Measurements from ENCODE around the gene SERF1A.
"Not testable (repeated sequence)": the region's sequence is repeated elsewhere in the genome, so short reads cannot be mapped to it uniquely, and the experiment has no call there.

DNA sequence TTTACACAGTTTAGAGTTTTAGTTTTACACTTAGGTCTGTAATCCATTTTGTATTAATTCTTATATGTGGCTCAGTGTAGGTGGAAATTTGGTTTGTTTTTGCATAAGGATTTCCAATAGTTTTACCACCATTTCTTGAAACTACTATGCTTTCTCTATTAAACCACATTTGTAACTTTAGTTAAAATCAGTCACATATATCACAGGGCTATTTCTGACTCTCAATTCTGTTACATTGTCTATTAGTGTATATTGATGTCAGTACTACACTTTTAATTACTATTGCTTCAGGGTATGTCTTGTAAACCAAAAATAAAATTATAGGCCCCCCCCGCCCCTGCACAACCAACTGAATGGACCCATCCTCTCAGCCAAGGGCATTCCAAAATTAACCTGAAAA lies 32.1 kb downstream of the SERF1A start:
- TF ChIP-seq, protein P1, sequence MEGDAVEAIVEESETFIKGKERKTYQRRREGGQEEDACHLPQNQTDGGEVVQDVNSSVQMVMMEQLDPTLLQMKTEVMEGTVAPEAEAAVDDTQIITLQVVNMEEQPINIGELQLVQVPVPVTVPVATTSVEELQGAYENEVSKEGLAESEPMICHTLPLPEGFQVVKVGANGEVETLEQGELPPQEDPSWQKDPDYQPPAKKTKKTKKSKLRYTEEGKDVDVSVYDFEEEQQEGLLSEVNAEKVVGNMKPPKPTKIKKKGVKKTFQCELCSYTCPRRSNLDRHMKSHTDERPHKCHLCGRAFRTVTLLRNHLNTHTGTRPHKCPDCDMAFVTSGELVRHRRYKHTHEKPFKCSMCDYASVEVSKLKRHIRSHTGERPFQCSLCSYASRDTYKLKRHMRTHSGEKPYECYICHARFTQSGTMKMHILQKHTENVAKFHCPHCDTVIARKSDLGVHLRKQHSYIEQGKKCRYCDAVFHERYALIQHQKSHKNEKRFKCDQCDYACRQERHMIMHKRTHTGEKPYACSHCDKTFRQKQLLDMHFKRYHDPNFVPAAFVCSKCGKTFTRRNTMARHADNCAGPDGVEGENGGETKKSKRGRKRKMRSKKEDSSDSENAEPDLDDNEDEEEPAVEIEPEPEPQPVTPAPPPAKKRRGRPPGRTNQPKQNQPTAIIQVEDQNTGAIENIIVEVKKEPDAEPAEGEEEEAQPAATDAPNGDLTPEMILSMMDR (conservative IDR thresholded peaks at IDR 0.05 in 1 of 2, IDR thresholded peaks at IDR 0.05 in 1 of 2; ENCODE audit: extremely low read depth in 1 of 2, insufficient read depth in 1 of 2, low read depth in 1 of 2, low read length in 2 of 2): not testable (repeated sequence)
- not testable (repeated sequence) for TF ChIP-seq EZH2 (IDR thresholded peaks at IDR 0.05; ENCODE audit: borderline replicate concordance, low read length)
